Stimulated activated CD8-positive, alpha-beta memory T cell treated with anti-CD3 and anti-CD28 coated beads, Interleukin-4, amount 100 ng/mL, for 4 hours (primary cell): ENCODE results near the gene TMEM87B.
A peak's percentile ranks its signal among the peaks of the same experiment; 100 is the strongest.

Source experiments
- DNase-seq, 2 donors: peaks; one replicate each; pipeline ENCODE4 v3.0.0-alpha.2; 2020; ENCODE audit warnings: low read depth in 2 of 2, low spot score in 1 of 2

Gene TMEM87B

GRCh38 chr2:112054847-112055729, at the start of gene TMEM87B:
Gene TMEM87B (plus strand): TSS chr2:112055269. CDS start chr2:112055592, 323 bp downstream.
- peak; percentile 91 to 99 for DNase-seq

GRCh38 chr2:112005406-112006075, 49.5 kb upstream of the TMEM87B start:
- no peak for DNase-seq

- no peak for DNase-seq
Measured at GRCh38 chr2:112006076-112006410, 49.0 kb upstream of the TMEM87B start.

- no peak for DNase-seq
Measured at GRCh38 chr2:112007493-112007892, 47.6 kb upstream of the TMEM87B start.

GRCh38 chr2:112008910-112009485, 46.1 kb upstream of the TMEM87B start:
- DNase-seq = no peak

GRCh38 chr2:112010751-112011150, 44.3 kb upstream of the TMEM87B start:
- no peak for DNase-seq

GRCh38 chr2:112012556-112012955, 42.5 kb upstream of the TMEM87B start:
- DNase-seq = no peak

GRCh38 chr2:112018846-112019245, 36.2 kb upstream of the TMEM87B start:
- DNase-seq = no peak

- no peak for DNase-seq
Measured at GRCh38 chr2:112019569-112019982, 35.5 kb upstream of the TMEM87B start.

- DNase-seq = no peak
Measured at GRCh38 chr2:112020561-112020960, 34.5 kb upstream of the TMEM87B start.

- DNase-seq = no peak
Measured at GRCh38 chr2:112021290-112021689, 33.8 kb upstream of the TMEM87B start.

GRCh38 chr2:112021781-112022231, 33.3 kb upstream of the TMEM87B start:
- no peak for DNase-seq

GRCh38 chr2:112023707-112024106, 31.4 kb upstream of the TMEM87B start:
- DNase-seq = no peak

GRCh38 chr2:112024231-112024630, 30.8 kb upstream of the TMEM87B start:
- DNase-seq = no peak

- DNase-seq = no peak
Measured at GRCh38 chr2:112024896-112025491, 30.1 kb upstream of the TMEM87B start.

GRCh38 chr2:112026509-112026908, 28.6 kb upstream of the TMEM87B start:
- no peak for DNase-seq

GRCh38 chr2:112027767-112028166, 27.3 kb upstream of the TMEM87B start:
- no peak for DNase-seq

GRCh38 chr2:112029164-112029563, 25.9 kb upstream of the TMEM87B start:
- no peak for DNase-seq

- DNase-seq = no peak
Measured at GRCh38 chr2:112031473-112032223, 23.4 kb upstream of the TMEM87B start.

GRCh38 chr2:112032224-112032586, 22.9 kb upstream of the TMEM87B start:
- no peak for DNase-seq
